ACC112 (cell line): ENCODE measurements around the gene HSF4.

Experiments
- H2AFZ ChIP-seq: fragments of 200-600 bp; sonication (generic); one replicate; pipeline ENCODE4 v1.6.0; 2017; ENCODE audit warnings: antibody characterized with exemption, low read length; ENCODE audit not compliant: unreplicated experiment
- H3K27ac ChIP-seq: fragments of 200-600 bp; sonication (generic); 2 replicates; pipeline ENCODE4 v1.5.1; 2014; ENCODE audit warnings: low read depth, mild to moderate bottlenecking, antibody characterized with exemption, low read length, moderate library complexity
- H3K27me3 ChIP-seq: fragments of 200-600 bp; sonication (generic); 2 replicates; pipeline ENCODE4 v1.6.1; 2014; ENCODE audit warnings: mild to moderate bottlenecking, antibody characterized with exemption, low read length, moderate library complexity, mixed read lengths; ENCODE audit not compliant: insufficient read depth
- H3K36me3 ChIP-seq: fragments of 200-600 bp; sonication (generic); 2 replicates; pipeline ENCODE4 v1.6.1; 2016; ENCODE audit warnings: mild to moderate bottlenecking, antibody characterized with exemption, low read length, moderate library complexity, mixed read lengths; ENCODE audit not compliant: insufficient read depth
- H3K4me1 ChIP-seq: fragments of 200-600 bp; sonication (generic); one replicate; pipeline ENCODE4 v1.6.1; 2016; ENCODE audit warnings: low read length, mixed read lengths; ENCODE audit not compliant: insufficient read depth, unreplicated experiment, control insufficient read depth
- H3K4me3 ChIP-seq: fragments of 200-600 bp; sonication (generic); 2 replicates; pipeline ENCODE4 v1.5.1; 2014; ENCODE audit warnings: mild to moderate bottlenecking, low read depth, low read length
- H3K79me2 ChIP-seq: fragments of 200-600 bp; sonication (generic); one replicate; pipeline ENCODE4 v1.6.0; 2016; ENCODE audit warnings: low read length; ENCODE audit not compliant: control insufficient read depth, unreplicated experiment, insufficient read depth

The HSF4 gene

DNA sequence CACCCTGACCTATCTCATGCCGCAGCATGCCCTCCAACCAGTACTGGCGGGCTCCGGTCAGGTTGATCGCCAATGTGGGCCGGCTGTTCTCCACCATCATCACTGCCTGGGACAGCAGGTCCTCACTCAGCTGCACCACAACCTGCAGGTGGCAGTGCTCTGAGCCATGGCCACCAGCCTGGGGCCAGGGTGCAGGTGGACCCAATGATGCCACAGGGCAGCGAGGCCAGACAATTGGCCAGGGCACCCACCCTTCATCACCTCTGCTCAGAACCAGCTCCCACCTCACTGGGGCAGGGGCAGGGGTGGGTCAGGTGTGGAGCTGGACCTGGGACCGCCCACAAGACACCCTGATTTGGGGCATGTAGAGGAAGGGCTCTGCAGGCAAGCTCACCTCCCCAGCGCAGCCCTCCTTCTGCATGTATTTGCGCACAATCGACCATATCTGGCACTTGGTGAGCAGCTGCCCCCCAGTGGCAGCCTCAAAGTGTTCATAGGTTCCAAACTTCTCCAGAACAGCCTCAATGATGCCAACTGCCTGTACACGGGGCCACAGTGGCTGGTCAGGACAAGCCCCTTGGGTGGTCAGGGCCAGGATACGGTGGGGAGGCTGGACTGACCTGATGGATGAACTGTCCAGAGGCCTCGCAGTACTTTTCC is 15.0 kb downstream of the HSF4 start:
- Histone ChIP-seq H2AFZ (no peak overlapping the region), H3K27me3 (no peaks in the 10 kb centered on the region), H3K27ac (no peak overlapping the region), H3K36me3 (no peaks in the 10 kb centered on the region), H3K4me3 (no peak overlapping the region), H3K79me2 (peaks cover 11% of the 10 kb centered on the region), H3K4me1 (peaks cover 22% of the 10 kb centered on the region)

DNA sequence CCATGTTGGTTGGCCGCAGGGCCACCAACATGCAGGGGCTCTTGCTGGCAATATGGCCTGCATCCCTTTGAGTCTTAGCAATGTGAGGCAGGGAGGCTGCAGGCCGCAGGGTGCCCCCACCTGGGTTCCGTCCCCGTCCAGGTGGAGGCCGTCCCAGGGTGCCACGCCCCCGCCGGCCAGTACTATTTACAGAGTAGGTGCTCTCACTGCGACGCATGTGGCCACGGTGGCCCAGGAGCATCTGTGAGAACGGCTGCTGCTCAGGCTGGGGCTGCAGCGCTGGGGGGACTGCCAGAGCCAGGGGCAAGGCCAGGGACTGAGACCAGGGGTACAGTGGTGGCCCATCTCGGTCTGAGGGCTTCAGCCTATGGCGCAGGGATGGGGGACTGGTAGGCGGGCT is 15.6 kb downstream of the HSF4 start:
- Histone ChIP-seq H3K4me1 (peaks cover 18% of the 10 kb centered on the region), H3K27ac (no peak overlapping the region), H3K27me3 (no peaks in the 10 kb centered on the region), H3K36me3 (no peaks in the 10 kb centered on the region), H3K79me2 (peaks cover 11% of the 10 kb centered on the region), H2AFZ (no peak overlapping the region), H3K4me3 (no peak overlapping the region)

DNA sequence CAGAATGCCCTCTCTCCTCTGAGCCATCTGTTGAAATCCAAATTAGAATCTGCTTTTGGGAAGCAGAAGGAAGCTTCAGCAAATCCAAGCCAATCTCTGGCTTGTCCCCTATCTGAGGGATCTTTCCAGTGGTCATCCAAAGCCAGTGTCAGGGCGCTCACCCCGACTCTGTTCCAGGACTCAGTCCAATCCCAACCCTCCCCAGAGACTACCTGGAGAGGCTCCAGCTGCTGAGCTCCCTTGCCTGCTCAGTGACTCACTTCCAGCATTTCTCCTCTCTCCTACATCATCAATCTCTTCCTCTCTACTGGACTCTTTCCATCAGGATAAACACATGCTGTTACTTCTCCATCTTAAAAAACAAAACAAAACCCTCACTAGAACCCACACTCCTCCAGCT is 16.8 kb downstream of the HSF4 start:
- peaks cover 25% of the 10 kb centered on the region for H3K4me1 ChIP-seq
- H3K27me3 ChIP-seq, result no peaks in the 10 kb centered on the region
- H3K4me3 ChIP-seq, result peak overlapping the region; percentile 62
- H3K27ac ChIP-seq, result peak overlapping the region; percentile 51
- H3K79me2 ChIP-seq, result peaks cover 11% of the 10 kb centered on the region
- no peak overlapping the region for H2AFZ ChIP-seq
- H3K36me3 ChIP-seq, result no peaks in the 10 kb centered on the region

DNA sequence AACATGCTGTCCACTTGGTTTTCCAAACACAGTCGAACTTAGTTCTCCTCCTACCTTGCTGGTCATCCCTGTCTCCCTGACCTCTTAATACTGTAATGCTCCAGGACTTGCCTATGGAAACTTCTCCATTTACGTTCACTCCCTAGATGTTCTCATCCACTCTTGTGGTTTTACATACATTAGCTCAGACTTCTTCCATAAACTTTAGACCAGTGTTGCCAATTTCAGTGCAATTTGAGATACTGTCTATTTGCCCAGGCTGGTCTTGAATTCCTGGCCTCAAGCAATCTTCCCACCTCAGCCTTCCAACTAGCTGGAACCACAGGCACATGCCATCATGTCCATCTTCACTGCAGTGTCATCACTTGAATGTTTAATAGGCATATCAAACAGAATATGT is 17.7 kb downstream of the HSF4 start:
- Histone ChIP-seq H3K79me2 (peaks cover 11% of the 10 kb centered on the region), H3K27me3 (no peaks in the 10 kb centered on the region), H3K4me1 (peaks cover 33% of the 10 kb centered on the region), H2AFZ (no peak overlapping the region), H3K27ac (peak overlapping the region; percentile 15; the same call in 1 of the 2 replicates), H3K4me3 (peak overlapping the region; percentile 81), H3K36me3 (no peaks in the 10 kb centered on the region)

DNA sequence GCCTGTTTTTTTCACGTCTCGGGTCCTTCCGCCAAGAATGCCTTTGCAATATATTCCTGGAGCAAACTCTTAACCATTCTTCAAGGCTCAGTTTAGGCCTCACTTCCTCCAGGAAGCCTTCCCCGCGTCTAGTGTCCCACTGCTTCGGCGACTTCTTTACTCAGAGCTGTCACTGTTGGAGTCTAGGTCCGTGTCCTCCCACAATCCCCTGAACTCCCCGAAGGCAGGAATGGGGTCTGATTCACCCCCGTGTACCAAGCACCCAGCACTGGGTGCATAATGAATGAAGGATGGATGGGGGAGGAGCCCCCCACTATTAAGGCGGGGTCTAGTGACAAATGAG is 18.7 kb downstream of the HSF4 start:
- Histone ChIP-seq H3K4me1 (peaks cover 33% of the 10 kb centered on the region), H3K4me3 (peak overlapping the region; percentile 81), H3K79me2 (peaks cover 11% of the 10 kb centered on the region), H3K27ac (peak overlapping the region; percentile 83), H3K27me3 (no peaks in the 10 kb centered on the region), H3K36me3 (no peaks in the 10 kb centered on the region), H2AFZ (no peak overlapping the region)

DNA sequence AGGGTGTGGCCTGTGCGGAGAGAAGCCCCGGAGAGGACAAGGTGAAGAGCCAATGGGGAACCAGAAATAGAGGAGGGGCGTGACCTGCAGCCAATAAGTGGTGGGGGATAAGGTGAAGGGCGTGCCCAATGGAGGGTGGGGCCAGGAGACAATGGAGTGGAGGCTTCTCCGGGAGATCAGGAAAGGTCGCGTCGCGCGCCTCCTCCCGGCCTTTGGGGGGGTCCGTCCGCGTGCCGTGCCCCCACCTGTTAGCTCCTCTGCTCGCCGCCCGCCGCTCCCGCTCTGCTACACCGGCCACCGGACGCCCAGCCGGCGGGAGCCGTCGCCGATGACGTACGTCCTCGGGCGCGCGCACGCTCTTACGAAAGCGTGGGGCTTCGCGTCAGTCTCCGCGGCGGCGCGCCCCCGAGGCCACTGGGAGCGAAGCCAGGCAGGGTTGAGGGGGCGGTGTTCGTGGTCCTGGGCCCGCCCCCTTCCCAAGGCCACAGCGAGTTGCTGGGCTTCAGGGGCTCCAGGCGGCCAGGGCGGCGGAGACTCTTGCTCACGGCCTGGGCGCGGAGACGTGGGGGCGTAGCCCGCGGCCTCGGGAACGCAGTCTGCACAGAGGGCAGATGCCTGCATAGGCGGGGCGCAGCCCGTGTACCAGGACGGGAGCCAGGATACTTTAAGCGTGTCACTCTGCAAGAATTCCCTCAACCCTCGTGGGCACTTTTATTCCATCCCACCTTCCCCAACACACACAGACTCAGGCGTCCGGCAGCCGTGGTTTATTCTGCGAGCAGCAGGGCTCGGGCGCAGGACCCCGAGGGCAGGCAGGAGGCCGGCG is 19.3 kb downstream of the HSF4 start, which contains the start of gene MATCAP1:
Gene MATCAP1, minus strand, starts transcription at position 337 of the 826 bp plus-strand sequence. CDS start 3,353 bp downstream, outside the sequence.
- Histone ChIP-seq H3K27ac (peak within 1 kb of the TSS; percentile 83), H2AFZ (no peak within 1 kb of the TSS), H3K36me3 (no peaks in the 10 kb centered on the region), H3K4me1 (peaks cover 33% of the 10 kb centered on the region), H3K79me2 (peaks cover 11% of the 10 kb centered on the region), H3K27me3 (no peaks in the 10 kb centered on the region), H3K4me3 (peak within 1 kb of the TSS; percentile 81)

DNA sequence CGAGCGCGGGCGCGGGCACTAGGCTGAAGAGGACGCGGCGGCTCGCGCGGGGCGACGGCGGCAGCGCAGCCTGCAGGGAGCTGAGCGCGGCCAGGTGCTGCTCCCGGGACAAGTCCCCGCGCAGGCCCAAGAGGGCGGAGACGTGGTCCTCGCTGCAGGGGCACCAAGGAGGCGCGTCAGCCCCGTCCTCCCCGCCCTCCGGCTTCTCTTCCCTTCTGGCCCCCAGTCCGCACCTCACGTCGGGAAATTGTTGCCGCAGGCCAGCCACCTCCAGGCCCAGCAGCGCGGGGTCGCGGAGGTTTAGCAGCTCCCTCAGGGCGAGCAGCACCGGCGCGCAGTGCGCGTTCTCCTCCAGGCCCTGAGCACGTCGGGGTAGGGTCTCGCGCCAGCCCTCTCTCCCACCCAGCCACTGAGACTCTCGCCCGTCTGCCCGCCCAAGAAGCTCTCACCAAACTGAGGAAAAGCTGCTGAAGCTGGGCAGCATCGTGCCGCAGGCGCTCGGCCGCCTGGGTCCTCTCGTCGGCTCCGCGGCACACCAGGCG is 20.0 kb downstream of the HSF4 start:
- Histone ChIP-seq H3K27ac (no peak overlapping the region), H3K4me3 (peak overlapping the region; percentile 81), H3K4me1 (peaks cover 33% of the 10 kb centered on the region)

DNA sequence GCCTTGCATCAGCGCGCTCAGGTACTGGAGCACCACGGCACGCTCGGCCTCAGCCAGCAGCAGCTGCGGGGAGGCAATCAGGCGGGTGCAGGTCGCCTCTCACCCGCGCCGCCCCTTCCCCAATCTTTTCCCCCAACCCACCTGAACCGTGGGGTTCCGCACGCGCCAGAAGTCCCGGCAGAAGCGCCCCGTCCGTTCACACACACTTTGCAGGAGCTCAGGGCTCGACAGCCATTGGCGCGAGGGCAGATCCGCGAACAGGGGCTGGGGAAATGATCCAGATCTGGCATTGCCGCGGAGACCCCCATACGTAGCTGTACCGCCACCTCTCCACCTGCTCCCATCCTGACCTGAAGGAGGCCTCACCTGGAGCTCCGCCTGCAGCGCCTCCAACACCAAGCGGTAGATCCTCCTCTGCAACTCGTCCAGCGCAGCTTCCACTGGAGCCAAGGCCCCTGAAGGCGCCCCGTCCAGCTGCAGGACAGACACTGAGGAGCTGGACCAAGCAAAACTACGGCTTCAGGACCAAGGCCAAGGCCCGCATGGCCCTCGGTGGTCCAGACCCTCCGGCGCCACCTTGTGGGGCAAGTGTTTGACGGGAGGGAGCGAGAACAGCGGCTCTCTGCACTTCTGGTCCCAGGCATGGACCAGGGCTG is 20.6 kb downstream of the HSF4 start:
- no peaks in the 10 kb centered on the region for H3K27me3 ChIP-seq
- no peaks in the 10 kb centered on the region for H3K36me3 ChIP-seq
- H3K4me3 ChIP-seq, result peak overlapping the region; percentile 81
- H3K79me2 ChIP-seq, result peaks cover 11% of the 10 kb centered on the region
- no peak overlapping the region for H3K27ac ChIP-seq
- H2AFZ ChIP-seq, result no peak overlapping the region
- H3K4me1 ChIP-seq, result peaks cover 33% of the 10 kb centered on the region

More for the DNA sequence above, 20.0 kb downstream of the HSF4 start:
- H3K27me3 ChIP-seq, result no peaks in the 10 kb centered on the region
- H3K79me2 ChIP-seq, result peaks cover 11% of the 10 kb centered on the region
- H2AFZ ChIP-seq, result no peak overlapping the region
- H3K36me3 ChIP-seq, result no peaks in the 10 kb centered on the region

DNA sequence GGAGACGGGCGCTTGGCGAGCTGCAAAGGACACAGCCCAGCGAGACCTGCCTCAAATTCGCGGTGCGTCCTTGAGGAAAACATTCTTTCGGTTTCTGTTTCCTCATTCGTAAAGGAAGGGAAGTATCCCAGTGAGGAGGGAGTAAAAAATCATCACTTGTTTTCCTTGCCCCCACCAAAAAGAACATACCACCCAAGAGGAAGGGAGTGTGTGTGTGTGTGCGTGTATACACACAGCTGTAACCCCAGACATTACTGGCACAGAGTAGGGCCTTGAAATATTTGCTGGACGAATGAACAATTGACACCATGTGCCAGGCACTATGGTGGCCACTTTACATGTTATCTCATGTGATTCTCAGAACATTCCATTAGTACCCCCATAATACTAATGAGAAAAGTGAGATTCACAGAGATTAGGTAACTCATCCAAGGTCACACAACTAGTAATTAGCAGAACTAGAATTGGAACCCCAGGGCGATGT is 21.1 kb downstream of the HSF4 start:
- Histone ChIP-seq H2AFZ (no peak overlapping the region), H3K4me3 (peak overlapping the region; percentile 67), H3K27me3 (no peaks in the 10 kb centered on the region), H3K79me2 (peaks cover 11% of the 10 kb centered on the region), H3K36me3 (no peaks in the 10 kb centered on the region), H3K27ac (peak overlapping the region; percentile 22; the same call in 1 of the 2 replicates), H3K4me1 (peaks cover 33% of the 10 kb centered on the region)

DNA sequence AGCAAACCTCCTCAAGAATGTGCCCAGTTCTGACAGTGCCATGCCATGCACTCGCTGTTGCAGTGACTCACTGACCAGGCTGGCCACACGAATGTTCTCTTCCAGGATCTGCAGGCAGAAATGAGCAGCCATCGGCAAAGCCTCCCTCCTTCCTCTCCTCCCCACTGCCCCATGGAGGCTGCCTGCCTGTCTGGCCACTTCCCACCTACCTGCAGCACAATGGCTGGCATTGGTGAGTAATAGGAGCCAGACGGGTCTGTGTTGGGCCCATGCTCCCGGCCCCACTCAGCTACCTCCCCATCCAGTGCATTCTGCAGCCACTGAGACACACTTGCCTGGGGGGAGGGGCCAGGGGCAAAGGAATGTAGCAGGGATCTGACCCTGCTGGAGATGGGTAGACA is 22.0 kb downstream of the HSF4 start:
- H3K4me1 ChIP-seq, result peaks cover 31% of the 10 kb centered on the region
- no peak overlapping the region for H3K27ac ChIP-seq
- H3K79me2 ChIP-seq, result peaks cover 11% of the 10 kb centered on the region
- no peaks in the 10 kb centered on the region for H3K36me3 ChIP-seq
- peak overlapping the region; percentile 67; the same call in 1 of the 2 replicates for H3K4me3 ChIP-seq
- H2AFZ ChIP-seq, result no peak overlapping the region
- no peaks in the 10 kb centered on the region for H3K27me3 ChIP-seq
